SK-N-MC (cell line): Measurements from ENCODE around the gene NEK4.

Source experiments
- EZH2 ChIP-seq: fragments of 200-600 bp; sonication (generic); IDR thresholded peaks from one replicate; pipeline ENCODE4 v1.6.1; 2017; ENCODE audit warnings: antibody characterized with exemption
- POLR2AphosphoS5 ChIP-seq: IDR thresholded peaks from 2 replicates; pipeline ENCODE4 v1.6.1; 2012; ENCODE audit warnings: mild to moderate bottlenecking, low read depth, low read length, borderline replicate concordance

- no peak for TF ChIP-seq POLR2AphosphoS5
- TF ChIP-seq EZH2 = no peak
These were observed 18.6 kb downstream of the NEK4 start for GRCh38 chr3:52752045-52752660.
